Cardiac septum (tissue), 1 donor: ENCODE measurements around the gene P3H1. TPM values are rescaled to one million over a fixed set of nuclear protein-coding genes. Genes with fewer than 3 reads are reported as not detected.
"Not testable (repeated sequence)": the region's sequence is repeated elsewhere in the genome, so short reads cannot be mapped to it uniquely, and the experiment has no call there.

Experiments used
- DNase-seq: peaks from one replicate; pipeline ENCODE4 v3.0.0-alpha.2; 2020; ENCODE audit warnings: low spot score
- intact Hi-C: fragments of 100-400 bp; cut with DNase I; formaldehyde crosslinking; loops from one replicate; pipeline ENCODE4 v1.14.0; 2022
- total RNA-seq: library from RNA; stranded (reverse); fragmentation: NEBNext Ultra II Directional; extraction: Animal tissue kit (Norgen Biotek cat#: 25700); gene quantifications from one replicate; pipeline ENCODE4 v1.2.1, GENCODE V29; 2021
- donor health status: DM: no; HTN: no; CAD: no.

Gene P3H1
- total RNA-seq, 1 donor from 2014 or later, result 12.2 TPM

- intact Hi-C loops, result no loop called here
- DNase-seq, result peak; percentile 46
These were observed 31.2 kb downstream of the P3H1 start for GRCh38 chr1:42735477-42736105.

GRCh38 chr1:42735056-42735455, 31.8 kb downstream of the P3H1 start:
- peak; percentile 67 for DNase-seq
- intact Hi-C loops, result no loop called here

GRCh38 chr1:42734201-42735035, 32.4 kb downstream of the P3H1 start:
- intact Hi-C loops, result no loop called here
- peak; percentile 47 for DNase-seq

- intact Hi-C loops, result no loop called here
- peak; percentile 38 for DNase-seq
These were observed 33.2 kb downstream of the P3H1 start for GRCh38 chr1:42733415-42734200.

- intact Hi-C loops, result no loop called here
- peak; percentile 27 for DNase-seq
These were observed 34.6 kb downstream of the P3H1 start for GRCh38 chr1:42732126-42732680.

GRCh38 chr1:42731585-42731984, 35.2 kb downstream of the P3H1 start:
- DNase-seq, result peak; percentile 9
- intact Hi-C loops, result no loop called here

GRCh38 chr1:42730988-42731387, 35.8 kb downstream of the P3H1 start:
- intact Hi-C loops, result no loop called here
- DNase-seq, result peak; percentile 10

GRCh38 chr1:42730002-42730401, 36.8 kb downstream of the P3H1 start:
- intact Hi-C loops, result no loop called here
- DNase-seq, result no peak

- intact Hi-C loops, result not testable (repeated sequence)
- peak; percentile 70 for DNase-seq
These were observed 41.0 kb downstream of the P3H1 start for GRCh38 chr1:42725820-42726219.

GRCh38 chr1:42723511-42723910, 43.3 kb downstream of the P3H1 start:
- intact Hi-C loops, result no loop called here
- DNase-seq, result no peak

GRCh38 chr1:42722403-42722802, 44.4 kb downstream of the P3H1 start:
- intact Hi-C loops, result not testable (repeated sequence)
- DNase-seq, result peak; percentile 44

GRCh38 chr1:42721926-42722325, 44.9 kb downstream of the P3H1 start:
- intact Hi-C loops, result no loop called here

GRCh38 chr1:42720868-42721267, 46.0 kb downstream of the P3H1 start:
- no peak for DNase-seq
- intact Hi-C loops, result no loop called here

More at GRCh38 chr1:42721926-42722325, 44.9 kb downstream of the P3H1 start:
- DNase-seq, result no peak

- DNase-seq, intact Hi-C loops: not testable (repeated sequence)
These were observed 52.4 kb downstream of the P3H1 start for GRCh38 chr1:42714441-42714840.

- DNase-seq, result no peak
- intact Hi-C loops, result no loop called here
These were observed 53.5 kb downstream of the P3H1 start for GRCh38 chr1:42713293-42713692.

- DNase-seq, intact Hi-C loops: not testable (repeated sequence)
These were observed 54.0 kb downstream of the P3H1 start for GRCh38 chr1:42712808-42713207.

GRCh38 chr1:42703888-42704464, 62.9 kb downstream of the P3H1 start:
- no peak for DNase-seq
- intact Hi-C loops, result no loop called here

- intact Hi-C loops, result no loop called here
These were observed 66.8 kb downstream of the P3H1 start for GRCh38 chr1:42700006-42700405.

GRCh38 chr1:42698081-42698813, 68.6 kb downstream of the P3H1 start:
- intact Hi-C loops, result no loop called here
- DNase-seq, result no peak

More at GRCh38 chr1:42700006-42700405, 66.8 kb downstream of the P3H1 start:
- DNase-seq, result no peak
